T-helper 1 cell treated with Interleukin-12 subunit alpha and Interleukin-12 subunit beta and Interleukin-4 antibody, amounts not matched to agents 30 μg/mL and 1 μg/mL, for 36 hours (primary cell): Measurements from ENCODE around the gene OR3A2.
"Not testable (repeated sequence)": the region's sequence is repeated elsewhere in the genome, so short reads cannot be mapped to it uniquely, and the experiment has no call there.

Experiments used
- H3K27ac Mint-ChIP-seq: one replicate; pipeline ENCODE4 v1.8.0; 2021; ENCODE audit warnings: mild to moderate bottlenecking, mixed read lengths
- H3K27me3 Mint-ChIP-seq: one replicate; pipeline ENCODE4 v1.8.0; 2021; ENCODE audit warnings: low read depth, mixed read lengths
- H3K36me3 Mint-ChIP-seq: one replicate; pipeline ENCODE4 v1.8.0; 2021; ENCODE audit warnings: low read depth, mixed read lengths
- H3K4me1 Mint-ChIP-seq: one replicate; pipeline ENCODE4 v1.8.0; 2021; ENCODE audit warnings: low read depth, mixed read lengths
- H3K4me3 Mint-ChIP-seq: one replicate; pipeline ENCODE4 v1.8.0; 2021; ENCODE audit warnings: mild to moderate bottlenecking, moderate library complexity, mixed read lengths
- H3K9me3 Mint-ChIP-seq: one replicate; pipeline ENCODE4 v1.8.0; 2021; ENCODE audit warnings: mixed read lengths

The OR3A2 gene

DNA sequence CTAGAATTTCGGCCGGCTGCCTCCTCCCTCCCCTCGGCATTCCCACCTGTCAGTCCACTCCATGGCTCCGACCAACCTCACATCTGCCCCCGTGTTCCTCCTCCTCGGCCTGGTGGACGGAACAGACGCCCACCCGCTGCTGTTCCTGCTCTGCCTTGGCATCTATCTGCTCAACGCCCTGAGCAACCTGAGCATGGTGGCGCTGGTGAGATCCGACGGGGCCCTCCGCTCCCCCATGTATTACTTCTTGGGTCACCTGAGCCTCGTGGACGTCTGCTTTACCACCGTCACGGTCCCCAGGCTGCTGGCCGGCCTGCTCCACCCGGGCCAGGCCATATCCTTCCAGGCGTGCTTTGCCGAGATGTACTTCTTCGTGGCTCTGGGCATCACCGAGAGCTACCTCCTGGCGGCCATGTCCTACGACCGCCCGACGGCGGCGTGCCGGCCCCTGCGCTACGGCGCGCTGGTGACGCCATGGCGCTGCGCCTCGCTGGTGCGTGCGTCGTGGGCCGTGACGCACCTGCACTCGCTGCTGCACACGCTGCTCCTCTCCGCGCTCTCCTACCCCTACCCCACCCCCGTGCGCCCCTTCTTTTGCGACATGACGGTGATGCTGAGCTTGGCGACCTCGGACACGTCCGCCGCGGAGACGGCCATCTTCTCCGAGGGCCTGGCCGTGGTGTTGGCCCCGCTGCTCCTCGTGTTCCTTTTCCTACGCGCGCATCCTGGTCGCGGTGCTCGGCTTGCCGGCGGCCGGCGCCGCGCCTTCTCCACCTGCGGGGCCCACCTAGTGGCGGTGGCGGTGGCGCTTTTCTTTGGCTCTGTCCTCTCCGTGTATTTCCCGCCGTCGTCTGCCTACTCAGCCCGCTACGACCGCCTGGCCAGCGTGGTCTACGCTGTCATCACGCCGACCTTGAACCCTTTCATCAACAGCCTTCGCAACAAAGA is at the start of gene OR3A2:
OR3A2 (minus strand) TSS at position 440 of the 948 bp plus-strand sequence.
- H3K9me3 Mint-ChIP-seq = no peaks in the 10 kb centered on the region
- H3K27ac Mint-ChIP-seq = no peak within 1 kb of the TSS
- H3K27me3 Mint-ChIP-seq = peaks cover 15% of the 10 kb centered on the region

DNA sequence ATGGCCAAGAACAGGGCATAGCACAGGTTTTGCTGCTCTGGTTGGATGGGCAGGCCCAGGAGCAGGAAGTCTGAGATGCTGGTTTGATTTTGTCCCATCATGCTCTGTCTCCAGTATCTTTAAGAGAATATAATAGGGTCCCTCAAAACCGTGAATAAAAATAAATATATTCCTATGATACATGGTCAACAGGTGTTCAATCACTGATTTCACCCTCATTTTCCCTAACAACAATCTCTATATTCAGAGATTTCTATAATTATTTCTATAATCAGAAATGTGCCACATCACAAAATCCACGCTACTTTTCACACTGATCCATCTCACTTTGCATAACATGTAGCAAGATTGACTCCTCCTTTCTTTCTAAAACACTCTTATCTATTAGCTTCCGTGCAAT is 47.6 kb upstream of the OR3A2 start, which contains the start of gene OR1E2:
OR1E2 (minus strand) TSS at position 101 of the 400 bp plus-strand sequence; CDS start at position 101, 0 bp downstream.
- no peak within 1 kb of the TSS for H3K27ac Mint-ChIP-seq
- no peak within 1 kb of the TSS for H3K4me3 Mint-ChIP-seq
- no peaks in the 10 kb centered on the region for H3K36me3 Mint-ChIP-seq

More for the DNA sequence above, at the start of gene OR3A2:
- H3K36me3 Mint-ChIP-seq = no peaks in the 10 kb centered on the region
- H3K4me3 Mint-ChIP-seq = peak within 1 kb of the TSS; percentile 50
- H3K4me1 Mint-ChIP-seq = no peaks in the 10 kb centered on the region

DNA sequence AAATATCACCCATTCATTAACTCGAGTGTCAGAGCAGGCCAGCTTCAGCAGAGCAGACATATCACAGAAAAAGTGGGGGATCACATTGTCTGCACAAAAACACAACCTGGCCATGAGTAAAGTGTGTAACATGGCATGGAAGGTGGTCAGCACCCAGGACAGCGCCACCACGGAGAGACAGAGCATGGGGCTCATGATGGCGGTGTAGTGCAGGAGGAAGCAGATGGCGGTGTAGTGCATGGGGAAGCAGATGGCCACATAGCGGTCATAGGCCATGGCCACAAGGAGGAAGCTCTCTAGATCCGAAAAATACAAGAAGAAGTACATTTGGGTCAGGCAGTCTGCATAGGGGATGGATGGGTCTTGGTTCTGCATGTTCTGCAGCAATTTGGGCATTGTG is 47.1 kb upstream of the OR3A2 start:
- not testable (repeated sequence) for H3K4me3 Mint-ChIP-seq, H3K27me3 Mint-ChIP-seq, H3K36me3 Mint-ChIP-seq, H3K27ac Mint-ChIP-seq, H3K9me3 Mint-ChIP-seq, H3K4me1 Mint-ChIP-seq

More for the DNA sequence above, 47.6 kb upstream of the OR3A2 start, which contains the start of gene OR1E2:
- H3K27me3 Mint-ChIP-seq = no peaks in the 10 kb centered on the region
- H3K4me1 Mint-ChIP-seq = no peaks in the 10 kb centered on the region
- no peaks in the 10 kb centered on the region for H3K9me3 Mint-ChIP-seq

DNA sequence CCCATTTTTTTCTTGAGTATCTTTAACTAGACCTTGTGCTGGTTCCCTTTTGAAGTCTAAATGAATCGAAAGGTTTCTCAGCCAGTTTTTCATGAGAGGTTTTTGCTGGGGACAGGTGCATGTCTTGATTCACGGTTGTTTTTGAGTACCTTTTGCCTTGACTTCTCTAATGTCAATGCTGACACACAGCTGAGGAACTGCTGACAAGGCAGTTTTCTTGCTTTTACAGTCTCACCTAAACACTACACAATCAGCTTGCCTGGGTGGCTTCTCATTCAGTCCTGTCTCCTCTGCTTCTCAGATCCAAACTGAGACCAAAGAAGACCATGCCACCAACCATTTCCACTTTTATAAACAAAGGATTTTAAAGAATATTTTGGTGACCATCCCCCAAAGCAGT is 32.1 kb upstream of the OR3A2 start:
- no peak overlapping the region for H3K27ac Mint-ChIP-seq
- H3K27me3 Mint-ChIP-seq = peaks cover 4% of the 10 kb centered on the region
- H3K4me3 Mint-ChIP-seq = no peak overlapping the region
- no peaks in the 10 kb centered on the region for H3K9me3 Mint-ChIP-seq
- H3K4me1 Mint-ChIP-seq = no peaks in the 10 kb centered on the region
- no peaks in the 10 kb centered on the region for H3K36me3 Mint-ChIP-seq

DNA sequence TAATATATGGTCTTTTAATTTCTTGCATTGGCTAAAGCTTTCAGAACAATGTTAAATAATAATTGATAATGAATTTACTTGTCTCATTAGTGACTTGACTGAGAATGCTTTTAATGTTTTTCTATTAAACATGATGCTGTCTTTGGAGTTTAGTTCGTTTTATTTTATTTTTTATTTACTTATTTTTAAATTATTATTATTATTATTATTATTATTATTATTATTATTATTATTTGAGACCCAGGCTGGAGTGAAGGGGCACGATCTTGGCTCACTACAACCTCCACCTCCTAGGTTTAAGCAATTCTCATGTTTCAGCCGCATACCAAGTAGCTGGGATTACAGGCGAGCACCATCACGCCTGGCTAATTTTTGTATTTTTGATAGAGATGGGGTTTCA is 29.5 kb upstream of the OR3A2 start:
- Mint-ChIP-seq H3K4me1 (no peaks in the 10 kb centered on the region), H3K36me3 (no peaks in the 10 kb centered on the region), H3K9me3 (no peaks in the 10 kb centered on the region), H3K27ac (no peak overlapping the region), H3K27me3 (peaks cover 16% of the 10 kb centered on the region), H3K4me3 (no peak overlapping the region)

DNA sequence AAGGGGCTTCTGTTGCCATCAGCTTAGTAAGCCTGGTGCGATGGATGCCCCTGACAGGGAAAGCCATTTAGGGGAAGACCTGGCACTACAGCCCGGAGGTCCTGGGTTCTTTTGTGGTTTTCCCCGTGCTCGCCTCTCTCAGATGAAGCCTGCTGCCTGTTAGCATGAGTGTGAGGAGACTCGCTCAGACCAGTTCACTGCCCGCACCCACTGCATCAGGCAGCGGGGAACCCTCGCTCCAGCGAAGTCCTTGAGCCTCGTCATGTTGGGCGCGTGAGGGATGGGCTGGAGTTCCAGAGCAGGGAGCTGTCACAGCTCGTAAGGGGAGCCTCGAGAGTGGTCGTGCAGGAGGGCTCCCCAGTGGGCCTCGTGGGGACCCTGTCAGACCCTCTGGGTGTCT is 26.1 kb upstream of the OR3A2 start:
- not testable (repeated sequence) for H3K36me3 Mint-ChIP-seq, H3K4me1 Mint-ChIP-seq, H3K4me3 Mint-ChIP-seq, H3K27ac Mint-ChIP-seq
- Mint-ChIP-seq H3K27me3 (peaks cover 13% of the 10 kb centered on the region), H3K9me3 (peaks cover 12% of the 10 kb centered on the region)

DNA sequence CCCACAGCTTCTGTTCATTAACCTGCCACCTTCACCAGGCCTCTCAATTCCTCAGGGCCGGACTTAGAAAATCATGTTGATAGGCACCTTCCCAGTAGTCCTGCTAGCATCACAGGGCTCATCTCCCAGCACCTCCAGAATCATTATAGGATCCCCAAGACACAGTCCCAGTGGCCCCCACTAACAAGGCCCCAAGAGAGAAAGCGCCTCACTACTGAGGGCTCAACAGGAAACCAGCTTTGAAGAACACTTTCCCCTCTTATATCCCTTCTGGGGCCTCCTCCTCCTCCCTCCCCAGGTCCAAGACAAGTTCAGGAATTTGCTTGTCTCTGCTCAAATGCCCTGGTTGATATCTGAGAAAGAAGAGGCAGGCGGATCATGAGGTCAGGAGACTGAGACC is 25.0 kb upstream of the OR3A2 start, which contains the start of gene OR3A3:
OR3A3 (plus strand) TSS at position 301 of the 400 bp plus-strand sequence.
- H3K27ac Mint-ChIP-seq = no peak within 1 kb of the TSS
- H3K9me3 Mint-ChIP-seq = peaks cover 21% of the 10 kb centered on the region
- peaks cover 11% of the 10 kb centered on the region for H3K27me3 Mint-ChIP-seq
- H3K4me1 Mint-ChIP-seq = no peaks in the 10 kb centered on the region
- H3K4me3 Mint-ChIP-seq = no peak within 1 kb of the TSS
- no peaks in the 10 kb centered on the region for H3K36me3 Mint-ChIP-seq

DNA sequence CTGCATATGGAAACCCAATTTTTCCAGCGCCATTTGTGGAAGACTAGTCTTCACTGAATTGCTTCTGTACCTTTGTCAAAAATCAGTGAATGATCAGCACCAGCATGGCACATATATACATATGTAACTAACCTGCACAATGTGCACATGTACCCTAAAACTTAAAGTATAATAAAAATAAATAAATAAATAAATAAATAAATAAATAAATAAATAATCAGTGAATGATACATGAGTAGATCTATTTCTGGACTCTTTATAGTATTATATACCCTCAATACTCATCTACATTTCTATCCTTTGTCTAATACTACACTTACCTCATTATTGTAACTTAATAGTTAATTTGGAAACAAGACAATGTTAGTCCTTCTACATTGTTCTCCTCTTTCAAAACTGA is 17.7 kb upstream of the OR3A2 start:
- H3K9me3 Mint-ChIP-seq = peaks cover 20% of the 10 kb centered on the region
- H3K27me3 Mint-ChIP-seq, H3K4me1 Mint-ChIP-seq, H3K27ac Mint-ChIP-seq, H3K36me3 Mint-ChIP-seq, H3K4me3 Mint-ChIP-seq: not testable (repeated sequence)

DNA sequence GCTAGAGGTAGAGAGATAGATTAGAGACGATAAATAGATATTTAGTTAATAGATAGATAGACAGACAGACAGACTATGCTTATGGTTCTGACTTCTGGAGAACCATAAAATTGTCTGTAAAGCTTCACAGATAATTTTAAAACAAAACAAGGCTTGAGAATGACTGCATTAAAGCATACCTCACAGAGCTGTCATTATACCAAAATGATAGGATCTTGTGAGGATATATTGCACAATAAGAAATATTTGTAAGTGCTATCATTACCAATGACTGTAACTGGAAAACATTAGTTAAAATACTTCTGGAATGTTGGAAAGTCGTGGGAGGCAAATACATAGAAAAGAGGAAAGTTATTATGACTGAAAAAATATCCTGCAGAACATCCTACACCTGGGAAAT is 15.7 kb upstream of the OR3A2 start:
- no peak overlapping the region for H3K4me3 Mint-ChIP-seq
- H3K27me3 Mint-ChIP-seq = no peaks in the 10 kb centered on the region
- peaks cover 7% of the 10 kb centered on the region for H3K9me3 Mint-ChIP-seq
- H3K4me1 Mint-ChIP-seq = no peaks in the 10 kb centered on the region
- H3K27ac Mint-ChIP-seq = no peak overlapping the region
- no peaks in the 10 kb centered on the region for H3K36me3 Mint-ChIP-seq

DNA sequence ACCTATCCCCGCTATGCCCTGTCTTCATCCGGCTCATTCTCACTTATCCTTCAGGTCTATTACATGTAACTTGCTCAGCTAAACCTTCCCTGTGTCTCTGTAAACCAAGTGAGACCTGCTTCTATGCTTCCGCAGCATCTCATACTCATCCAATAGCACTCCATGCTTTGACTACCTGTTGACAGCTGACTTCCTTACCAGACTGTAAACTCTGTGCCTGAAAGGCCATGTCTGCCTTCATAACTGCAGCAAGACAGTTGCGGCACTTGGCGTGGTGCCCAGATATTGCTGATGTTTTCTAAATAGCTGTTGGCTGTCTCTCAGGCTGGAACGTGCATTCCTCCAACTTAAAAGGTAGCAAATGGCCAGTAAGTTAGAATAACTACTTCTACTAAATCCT is 13.9 kb upstream of the OR3A2 start:
- no peaks in the 10 kb centered on the region for H3K36me3 Mint-ChIP-seq
- no peak overlapping the region for H3K27ac Mint-ChIP-seq
- H3K4me3 Mint-ChIP-seq = no peak overlapping the region
- no peaks in the 10 kb centered on the region for H3K4me1 Mint-ChIP-seq
- H3K27me3 Mint-ChIP-seq = no peaks in the 10 kb centered on the region
- H3K9me3 Mint-ChIP-seq = no peaks in the 10 kb centered on the region

DNA sequence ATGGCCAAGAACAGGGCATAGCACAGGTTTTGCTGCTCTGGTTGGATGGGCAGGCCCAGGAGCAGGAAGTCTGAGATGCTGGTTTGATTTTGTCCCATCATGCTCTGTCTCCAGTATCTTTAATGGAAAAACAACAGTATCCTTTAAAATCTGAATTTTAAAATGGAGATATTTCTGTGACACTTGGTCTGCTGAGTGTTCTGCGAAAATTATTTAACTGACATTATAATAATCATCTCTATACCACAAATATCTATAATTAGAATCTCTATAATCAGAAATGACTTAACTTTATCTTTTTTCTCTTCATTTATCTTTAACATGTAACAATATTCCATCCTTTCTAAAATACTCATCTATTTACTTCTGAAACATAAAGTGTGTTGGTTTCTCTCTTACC is 12.2 kb upstream of the OR3A2 start, which contains the start of gene OR1E1:
OR1E1 (minus strand) TSS at position 101 of the 400 bp plus-strand sequence; CDS start at position 101, 0 bp downstream.
- Mint-ChIP-seq H3K27me3 (no peaks in the 10 kb centered on the region), H3K4me3 (no peak within 1 kb of the TSS), H3K9me3 (no peaks in the 10 kb centered on the region), H3K4me1 (no peaks in the 10 kb centered on the region), H3K27ac (no peak within 1 kb of the TSS), H3K36me3 (no peaks in the 10 kb centered on the region)

DNA sequence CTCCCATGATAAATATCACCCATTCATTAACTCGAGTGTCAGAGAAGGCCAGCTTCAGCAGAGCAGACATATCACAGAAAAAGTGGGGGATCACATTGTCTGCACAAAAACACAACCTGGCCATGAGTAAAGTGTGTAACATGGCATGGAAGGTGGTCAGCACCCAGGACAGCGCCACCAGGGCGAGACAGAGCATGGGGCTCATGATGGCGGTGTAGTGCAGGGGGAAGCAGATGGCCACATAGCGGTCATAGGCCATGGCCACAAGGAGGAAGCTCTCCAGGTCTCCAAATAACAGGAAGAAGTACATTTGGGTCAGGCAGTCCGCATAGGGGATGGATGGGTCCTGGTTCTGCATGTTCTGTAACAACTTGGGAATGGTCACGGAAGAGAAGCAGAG is 11.7 kb upstream of the OR3A2 start:
- H3K4me1 Mint-ChIP-seq, H3K36me3 Mint-ChIP-seq, H3K4me3 Mint-ChIP-seq, H3K27ac Mint-ChIP-seq, H3K27me3 Mint-ChIP-seq, H3K9me3 Mint-ChIP-seq: not testable (repeated sequence)

DNA sequence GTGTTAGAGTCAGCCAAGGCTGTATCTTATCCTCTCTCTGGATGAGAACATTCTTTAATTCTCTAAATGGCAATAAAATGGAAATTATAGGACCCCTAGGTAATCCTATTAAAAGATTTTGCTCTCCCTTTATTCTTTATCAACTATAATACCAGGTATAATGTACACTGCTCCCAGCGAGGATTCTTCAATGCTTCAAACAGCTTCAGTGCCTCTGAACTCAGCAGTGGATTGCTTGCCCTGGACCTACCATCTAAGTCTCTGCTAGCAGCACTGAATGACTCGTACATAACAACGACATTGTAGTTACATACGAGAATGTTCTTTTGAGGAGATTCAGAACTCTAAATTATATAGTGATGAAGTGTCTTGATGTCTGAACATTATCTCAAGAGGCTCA is 3.7 kb upstream of the OR3A2 start:
- no peaks in the 10 kb centered on the region for H3K36me3 Mint-ChIP-seq
- no peak overlapping the region for H3K4me3 Mint-ChIP-seq
- H3K27me3 Mint-ChIP-seq = peaks cover 10% of the 10 kb centered on the region
- no peaks in the 10 kb centered on the region for H3K4me1 Mint-ChIP-seq
- H3K9me3 Mint-ChIP-seq = no peaks in the 10 kb centered on the region
- no peak overlapping the region for H3K27ac Mint-ChIP-seq

DNA sequence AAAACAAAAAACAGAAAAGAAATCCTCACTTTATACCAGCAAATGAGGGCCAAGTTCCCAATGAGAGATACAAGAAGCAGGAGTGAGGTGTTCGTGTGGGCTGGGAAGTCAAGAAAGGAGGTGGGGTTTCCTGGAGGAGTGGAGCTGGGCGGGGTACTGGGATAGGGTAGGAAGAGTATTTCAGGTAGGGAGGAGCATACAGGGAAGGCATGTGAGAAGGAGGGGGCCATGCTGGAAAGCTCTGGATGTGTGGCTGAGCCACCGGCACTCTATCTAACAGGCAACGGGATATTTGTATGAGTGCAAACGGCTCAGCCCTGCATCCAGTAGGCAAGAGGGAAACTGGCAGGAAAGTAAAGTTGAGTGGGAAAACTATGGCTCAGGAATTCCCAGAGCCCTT is 4.2 kb downstream of the OR3A2 start:
- H3K27ac Mint-ChIP-seq = no peak overlapping the region
- peaks cover 10% of the 10 kb centered on the region for H3K27me3 Mint-ChIP-seq
- no peak overlapping the region for H3K4me3 Mint-ChIP-seq
- H3K4me1 Mint-ChIP-seq = no peaks in the 10 kb centered on the region
- peaks cover 4% of the 10 kb centered on the region for H3K9me3 Mint-ChIP-seq
- H3K36me3 Mint-ChIP-seq = no peaks in the 10 kb centered on the region

DNA sequence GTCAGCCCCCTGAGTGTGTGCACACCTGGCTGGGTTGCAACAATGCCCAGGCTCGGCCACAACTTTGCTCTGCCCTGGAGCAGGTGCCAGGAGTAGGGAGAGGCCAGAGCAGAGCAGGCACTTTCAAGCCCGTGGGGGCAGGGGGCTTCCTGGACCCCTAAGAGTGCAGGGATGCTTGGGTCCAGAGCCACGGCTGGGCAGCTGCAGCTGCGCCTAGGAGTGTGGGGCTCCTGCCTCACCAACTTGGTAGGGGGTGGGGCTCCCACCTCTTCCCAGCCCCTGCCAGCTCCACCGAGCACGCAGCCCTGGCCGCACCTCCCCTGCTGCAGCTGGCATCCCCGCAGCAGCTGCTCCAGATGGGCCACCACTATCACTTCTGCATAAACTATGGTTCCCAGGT is 7.8 kb downstream of the OR3A2 start:
- H3K27me3 Mint-ChIP-seq = no peaks in the 10 kb centered on the region
- H3K27ac Mint-ChIP-seq = no peak overlapping the region
- peaks cover 15% of the 10 kb centered on the region for H3K9me3 Mint-ChIP-seq
- no peak overlapping the region for H3K4me3 Mint-ChIP-seq
- H3K4me1 Mint-ChIP-seq = no peaks in the 10 kb centered on the region
- no peaks in the 10 kb centered on the region for H3K36me3 Mint-ChIP-seq
